MM.1S (cell line): ENCODE measurements around the gene ITPRIP.

Experiments used
- DNase-seq: peaks from one replicate; pipeline ENCODE4 v3.0.0-alpha.2; 2015
- H2AFZ ChIP-seq: fragments of 300-600 bp; sonication (generic); 2 replicates; pipeline ENCODE4 v1.6.0; 2016; ENCODE audit warnings: antibody characterized with exemption, low read length
- H3F3A ChIP-seq: fragments of 300-600 bp; sonication (generic); 2 replicates; pipeline ENCODE4 v1.6.1; 2016; ENCODE audit warnings: mild to moderate bottlenecking, antibody characterized with exemption, low read length, moderate library complexity, mixed read lengths; ENCODE audit not compliant: insufficient read depth
- H3K27ac ChIP-seq: fragments of 300-600 bp; sonication (generic); 2 replicates; pipeline ENCODE4 v1.5.1; 2016; ENCODE audit warnings: mild to moderate bottlenecking, low read length
- H3K27me3 ChIP-seq: fragments of 300-600 bp; sonication (generic); replicated peaks from 2 replicates; pipeline ENCODE4 v1.6.0; 2016; ENCODE audit warnings: low read length; ENCODE audit not compliant: insufficient read depth
- H3K36me3 ChIP-seq: fragments of 300-600 bp; sonication (generic); replicated peaks from 2 replicates; pipeline ENCODE4 v1.6.1; 2016; ENCODE audit warnings: mild to moderate bottlenecking, low read length, mixed read lengths; ENCODE audit not compliant: insufficient read depth
- H3K4me1 ChIP-seq: fragments of 300-600 bp; sonication (generic); 2 replicates; pipeline ENCODE4 v1.6.1; 2016; ENCODE audit warnings: low read length, mixed read lengths
- H3K4me2 ChIP-seq: fragments of 300-600 bp; sonication (generic); 2 replicates; pipeline ENCODE4 v1.6.0; 2016; ENCODE audit warnings: low read depth, low read length
- H3K4me3 ChIP-seq: fragments of 300-600 bp; sonication (generic); 2 replicates; pipeline ENCODE4 v1.5.1; 2016; ENCODE audit warnings: low read length, mixed read lengths
- H3K79me2 ChIP-seq: fragments of 300-600 bp; sonication (generic); 2 replicates; pipeline ENCODE4 v1.6.1; 2016; ENCODE audit warnings: mixed run types, low read length, mixed read lengths
- H3K9ac ChIP-seq: fragments of 300-600 bp; sonication (generic); 2 replicates; pipeline ENCODE4 v1.6.1; 2016; ENCODE audit warnings: low read length, mixed read lengths
- H3K9me2 ChIP-seq: fragments of 300-600 bp; sonication (generic); replicated peaks from 2 replicates; pipeline ENCODE4 v1.6.1; 2016; ENCODE audit warnings: mild to moderate bottlenecking, low read length, mixed read lengths; ENCODE audit not compliant: insufficient read depth
- H3K9me3 ChIP-seq: fragments of 300-600 bp; sonication (generic); replicated peaks from 2 replicates; pipeline ENCODE4 v1.6.1; 2016; ENCODE audit warnings: mild to moderate bottlenecking, low read length, mixed read lengths; ENCODE audit not compliant: insufficient read depth
- H4K20me1 ChIP-seq: fragments of 300-600 bp; sonication (generic); 2 replicates; pipeline ENCODE4 v1.6.1; 2016; ENCODE audit warnings: mild to moderate bottlenecking, low read length, moderate library complexity, mixed read lengths; ENCODE audit not compliant: insufficient read depth
- CTCF ChIP-seq: fragments of 300-600 bp; sonication (generic); IDR thresholded peaks from 2 replicates; pipeline ENCODE4 v1.5.1; 2016; ENCODE audit warnings: antibody characterized with exemption, low read length, mixed read lengths
- EZH2 ChIP-seq: fragments of 300-600 bp; sonication (generic); optimal IDR thresholded peaks from 2 replicates; pipeline ENCODE3; 2017; ENCODE audit warnings: low read depth, mild to moderate bottlenecking, antibody characterized with exemption, low read length, mixed read lengths
- EZH2phosphoT487 ChIP-seq: fragments of 300-600 bp; sonication (generic); IDR thresholded peaks from 2 replicates; pipeline ENCODE4 v1.6.1; 2018; ENCODE audit warnings: antibody characterized with exemption, low read length

ITPRIP gene

GRCh38 chr10:104337985-104338735 is at the start of gene ITPRIP:
Gene ITPRIP, minus strand, starts transcription at chr10:104338465. Its CDS starts 22,414 bp downstream, at chr10:104316051.
- DNase-seq: peak; percentile 76
- Histone ChIP-seq H3K9ac (peak within 1 kb of the TSS; percentile 79), H3K9me2 (no peaks in the 10 kb centered on the region), H3K4me1 (peaks cover 8% of the 10 kb centered on the region), H3K4me3 (peak within 1 kb of the TSS; percentile 82), H4K20me1 (no peaks in the 10 kb centered on the region), H2AFZ (peak within 1 kb of the TSS; percentile 73), H3K27me3 (no peaks in the 10 kb centered on the region), H3K36me3 (no peaks in the 10 kb centered on the region), H3K27ac (peak within 1 kb of the TSS; percentile 85), H3K4me2 (peak within 1 kb of the TSS; percentile 97), H3F3A (peaks cover 29% of the 10 kb centered on the region), H3K79me2 (peaks cover 46% of the 10 kb centered on the region), H3K9me3 (no peaks in the 10 kb centered on the region)
- TF ChIP-seq EZH2phosphoT487 (no peak), CTCF (peak; percentile 28)

- H3K9me2 ChIP-seq: no peaks in the 10 kb centered on the region
- no peak overlapping the region for H3K4me2 ChIP-seq
- H4K20me1 ChIP-seq: no peaks in the 10 kb centered on the region
- no peaks in the 10 kb centered on the region for H3K36me3 ChIP-seq
- no peaks in the 10 kb centered on the region for H3K9me3 ChIP-seq
- H3K9ac ChIP-seq: no peak overlapping the region
- no peaks in the 10 kb centered on the region for H3K79me2 ChIP-seq
- TF ChIP-seq EZH2phosphoT487: no peak
- H3K4me1 ChIP-seq: peaks cover 20% of the 10 kb centered on the region
- DNase-seq: peak; percentile 21
- H3K27ac ChIP-seq: no peak overlapping the region
- H3K27me3 ChIP-seq: no peaks in the 10 kb centered on the region
- H2AFZ ChIP-seq: peak overlapping the region; percentile 42; the same call in 1 of the 2 replicates
- no peak overlapping the region for H3K4me3 ChIP-seq
- no peaks in the 10 kb centered on the region for H3F3A ChIP-seq
These were observed 49.0 kb upstream of the ITPRIP start for GRCh38 chr10:104387130-104387888.

- DNase-seq: no peak
- no peak overlapping the region for H3K27ac ChIP-seq
- no peak for TF ChIP-seq CTCF
These were observed 42.1 kb upstream of the ITPRIP start for GRCh38 chr10:104380336-104380735.

GRCh38 chr10:104376784-104377300 is 38.6 kb upstream of the ITPRIP start:
- no peaks in the 10 kb centered on the region for H3K9me2 ChIP-seq
- H3K9ac ChIP-seq: no peak overlapping the region
- no peaks in the 10 kb centered on the region for H3K79me2 ChIP-seq
- no peaks in the 10 kb centered on the region for H3K27me3 ChIP-seq
- no peaks in the 10 kb centered on the region for H3K4me1 ChIP-seq
- H3F3A ChIP-seq: no peaks in the 10 kb centered on the region
- no peak overlapping the region for H2AFZ ChIP-seq
- H3K4me2 ChIP-seq: no peak overlapping the region
- TF ChIP-seq EZH2 (no peak), CTCF (no peak), EZH2phosphoT487 (no peak)
- H3K4me3 ChIP-seq: no peak overlapping the region
- no peaks in the 10 kb centered on the region for H4K20me1 ChIP-seq
- DNase-seq: no peak
- H3K36me3 ChIP-seq: no peaks in the 10 kb centered on the region
- H3K9me3 ChIP-seq: no peaks in the 10 kb centered on the region
- H3K27ac ChIP-seq: no peak overlapping the region

More at GRCh38 chr10:104380336-104380735, 42.1 kb upstream of the ITPRIP start:
- H3K4me1 ChIP-seq: no peaks in the 10 kb centered on the region
- H3K27me3 ChIP-seq: no peaks in the 10 kb centered on the region
- no peak overlapping the region for H2AFZ ChIP-seq
- no peak overlapping the region for H3K9ac ChIP-seq
- H3K9me2 ChIP-seq: no peaks in the 10 kb centered on the region
- no peak overlapping the region for H3K4me2 ChIP-seq
- H3K4me3 ChIP-seq: no peak overlapping the region
- H3K9me3 ChIP-seq: no peaks in the 10 kb centered on the region
- no peaks in the 10 kb centered on the region for H3F3A ChIP-seq
- H3K79me2 ChIP-seq: no peaks in the 10 kb centered on the region
- no peaks in the 10 kb centered on the region for H3K36me3 ChIP-seq
- H4K20me1 ChIP-seq: no peaks in the 10 kb centered on the region
